ENCODE results near the gene IGFBPL1. TPM values are rescaled to one million over a fixed set of nuclear protein-coding genes. Genes with fewer than 3 reads are reported as not detected.

IGFBPL1 gene
- total and polyA plus RNA-seq, 2 of the 13 experiments (the other 11 are each of a cell fraction or from before 2014, with no cell fraction given): 0.24 TPM; not detected in 1

DNA sequence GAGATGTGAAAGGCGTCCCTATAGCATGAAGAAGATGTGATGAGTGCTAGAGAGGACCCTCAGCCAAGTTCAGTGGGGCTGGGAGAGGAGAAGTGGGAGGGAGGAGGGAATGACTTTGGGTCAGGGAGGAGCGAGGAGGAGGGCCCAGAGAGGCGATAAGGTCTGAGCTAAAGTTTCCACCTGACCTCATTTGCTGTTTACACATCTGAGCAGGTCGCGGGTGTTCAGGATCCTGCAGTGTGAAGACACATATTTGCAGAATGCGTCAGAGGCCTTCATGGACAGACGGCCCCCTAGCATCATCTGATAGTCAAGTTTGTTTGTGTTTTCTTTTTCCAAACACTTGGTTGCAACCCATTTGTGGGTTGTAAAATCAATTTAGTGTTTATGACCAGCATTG, 18.9 kb upstream of the IGFBPL1 start (continued):
- TF ChIP-seq PPARG (CRISPR knock-in tag; conservative IDR thresholded peaks at IDR 0.05) (0 out of 2 replicates have a peak, but pooled peaks have one; percentile 27), FOXP4 (CRISPR knock-in tag; IDR thresholded peaks at IDR 0.05) (peak; percentile 96), JUND (CRISPR knock-in tag; IDR thresholded peaks at IDR 0.05) (peak; percentile 83; the same call in 1 of the 2 replicates), HNRNPLL (IDR thresholded peaks at IDR 0.05; ENCODE audit: low read depth, low read length, poor library complexity, severe bottlenecking) (no peak), ZBTB2 (CRISPR knock-in tag; IDR thresholded peaks at IDR 0.05; ENCODE audit: low read depth) (no peak), HDAC6 (IDR thresholded peaks at IDR 0.05; ENCODE audit: low read depth, low read length) (no peak), SOX13 (IDR thresholded peaks at IDR 0.05) (no peak), SOX13 (CRISPR knock-in tag; conservative IDR thresholded peaks at IDR 0.05 in 1 of 2, IDR thresholded peaks at IDR 0.05 in 1 of 2) (peak in 1 of 2 experiments; percentile 74; a peak in 2 of 4 replicates), FLYWCH1 (CRISPR knock-in tag; IDR thresholded peaks at IDR 0.05) (no peak), TBX3 (IDR thresholded peaks at IDR 0.05; ENCODE audit: borderline replicate concordance) (peak; percentile 57; the same call in 1 of the 2 replicates), CREB1 (IDR thresholded peaks at IDR 0.05) (no peak), CREB1 (CRISPR knock-in tag; IDR thresholded peaks at IDR 0.05) (peak; percentile 35; the same call in 1 of the 2 replicates), TRIM22 (IDR thresholded peaks at IDR 0.05) (no peak), FOSL2 (CRISPR knock-in tag; IDR thresholded peaks at IDR 0.05) (peak; percentile 98), ZBTB21 (CRISPR knock-in tag; IDR thresholded peaks at IDR 0.05) (peak; percentile 67), ATF2 (CRISPR knock-in tag; IDR thresholded peaks at IDR 0.05) (0 out of 2 replicates have a peak, but pooled peaks have one; percentile 23), HMG20A (CRISPR knock-in tag; IDR thresholded peaks at IDR 0.05; ENCODE audit: borderline replicate concordance) (peak; percentile 74; the same call in 1 of the 2 replicates), LBX2 (CRISPR knock-in tag; IDR thresholded peaks at IDR 0.05; ENCODE audit: borderline replicate concordance) (no peak), SRSF4 (IDR thresholded peaks at IDR 0.05; ENCODE audit: low read depth, low read length, poor library complexity, severe bottlenecking) (no peak)
- TF ChIP-seq, protein P1, sequence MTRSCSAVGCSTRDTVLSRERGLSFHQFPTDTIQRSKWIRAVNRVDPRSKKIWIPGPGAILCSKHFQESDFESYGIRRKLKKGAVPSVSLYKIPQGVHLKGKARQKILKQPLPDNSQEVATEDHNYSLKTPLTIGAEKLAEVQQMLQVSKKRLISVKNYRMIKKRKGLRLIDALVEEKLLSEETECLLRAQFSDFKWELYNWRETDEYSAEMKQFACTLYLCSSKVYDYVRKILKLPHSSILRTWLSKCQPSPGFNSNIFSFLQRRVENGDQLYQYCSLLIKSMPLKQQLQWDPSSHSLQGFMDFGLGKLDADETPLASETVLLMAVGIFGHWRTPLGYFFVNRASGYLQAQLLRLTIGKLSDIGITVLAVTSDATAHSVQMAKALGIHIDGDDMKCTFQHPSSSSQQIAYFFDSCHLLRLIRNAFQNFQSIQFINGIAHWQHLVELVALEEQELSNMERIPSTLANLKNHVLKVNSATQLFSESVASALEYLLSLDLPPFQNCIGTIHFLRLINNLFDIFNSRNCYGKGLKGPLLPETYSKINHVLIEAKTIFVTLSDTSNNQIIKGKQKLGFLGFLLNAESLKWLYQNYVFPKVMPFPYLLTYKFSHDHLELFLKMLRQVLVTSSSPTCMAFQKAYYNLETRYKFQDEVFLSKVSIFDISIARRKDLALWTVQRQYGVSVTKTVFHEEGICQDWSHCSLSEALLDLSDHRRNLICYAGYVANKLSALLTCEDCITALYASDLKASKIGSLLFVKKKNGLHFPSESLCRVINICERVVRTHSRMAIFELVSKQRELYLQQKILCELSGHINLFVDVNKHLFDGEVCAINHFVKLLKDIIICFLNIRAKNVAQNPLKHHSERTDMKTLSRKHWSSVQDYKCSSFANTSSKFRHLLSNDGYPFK (CRISPR knock-in tag; IDR thresholded peaks at IDR 0.05; ENCODE audit: borderline replicate concordance): no peak

Measured in HepG2 (cell line).